HEK293T (cell line): ENCODE measurements around the gene TMEM95.

Experiments used
- CTCF ChIA-PET: fragments of 350-600 bp; formaldehyde crosslinking; extraction: SDS; loops from one replicate; lab custom pipeline; 2021; ENCODE audit warnings: antibody characterized with exemption, inconsistent platforms; lab: Yijun Ruan, JAX
- POLR2A ChIA-PET: fragments of 350-600 bp; formaldehyde crosslinking; extraction: SDS; loops from one replicate; lab custom pipeline; 2020; ENCODE audit warnings: antibody characterized with exemption, inconsistent platforms; lab: Yijun Ruan, JAX
- DNase-seq: peaks from one replicate; pipeline ENCODE4 v3.0.0; 2012; ENCODE audit warnings: mixed read lengths; ENCODE audit errors: extremely low spot score
- ARNT ChIP-seq: fragments of 450-650 bp; IDR thresholded peaks from 2 replicates; pipeline ENCODE4 v1.6.1; 2017; ENCODE audit warnings: mild to moderate bottlenecking
- BHLHE40 ChIP-seq: fragments of 450-650 bp; IDR thresholded peaks from 2 replicates; pipeline ENCODE4 v1.6.1; 2016; ENCODE audit warnings: mild to moderate bottlenecking, moderate library complexity, borderline replicate concordance
- CTBP1 ChIP-seq: fragments of 450-650 bp; IDR thresholded peaks from 2 replicates; pipeline ENCODE4 v1.6.1; 2016; ENCODE audit warnings: borderline replicate concordance
- ELF4 ChIP-seq: fragments of 450-650 bp; IDR thresholded peaks from 2 replicates; pipeline ENCODE4 v1.6.1; 2017; ENCODE audit warnings: antibody characterized with exemption
- FOXK2 ChIP-seq: fragments of 450-650 bp; IDR thresholded peaks from 2 replicates; pipeline ENCODE4 v1.6.1; 2016; ENCODE audit warnings: mild to moderate bottlenecking
- FOXM1 ChIP-seq: fragments of 450-650 bp; IDR thresholded peaks from 2 replicates; pipeline ENCODE4 v1.6.1; 2017; ENCODE audit warnings: mild to moderate bottlenecking, borderline replicate concordance
- HDGF ChIP-seq: fragments of 450-650 bp; IDR thresholded peaks from 2 replicates; pipeline ENCODE4 v1.6.1; 2017; ENCODE audit warnings: antibody characterized with exemption, borderline replicate concordance
- L3MBTL2 ChIP-seq: fragments of 450-650 bp; conservative IDR thresholded peaks from 2 replicates; pipeline ENCODE4 v1.6.1; 2016; ENCODE audit warnings: mild to moderate bottlenecking
- LEF1 ChIP-seq: fragments of 450-650 bp; IDR thresholded peaks from 2 replicates; pipeline ENCODE4 v1.6.1; 2017; ENCODE audit warnings: mild to moderate bottlenecking, borderline replicate concordance
- NFRKB ChIP-seq: fragments of 450-650 bp; IDR thresholded peaks from 2 replicates; pipeline ENCODE4 v1.6.1; 2016; ENCODE audit warnings: mild to moderate bottlenecking, moderate library complexity
- PKNOX1 ChIP-seq: fragments of 450-650 bp; IDR thresholded peaks from 2 replicates; pipeline ENCODE4 v1.6.1; 2016
- SP1 ChIP-seq: fragments of 450-650 bp; IDR thresholded peaks from 2 replicates; pipeline ENCODE4 v1.6.1; 2017
- SUZ12 ChIP-seq: fragments of 450-650 bp; IDR thresholded peaks from 2 replicates; pipeline ENCODE4 v1.6.1; 2016; ENCODE audit warnings: mild to moderate bottlenecking

TMEM95 gene

GRCh38 chr17:7355053-7355452, at the start of gene TMEM95:
Gene TMEM95, plus strand, starts transcription at chr17:7355156. Its CDS starts 49 bp downstream, at chr17:7355205.
- POLR2A ChIA-PET: interaction anchor here (1.0 to 2.8 kb wide), 2 partner anchors 86 to 206 kb away, joined by 3 to 14 read pairs; no protein-coding TSS in a partner anchor
- no peak for TF ChIP-seq FOXK2
- no peak for TF ChIP-seq ELF4
- TF ChIP-seq L3MBTL2: no peak
- no peak for TF ChIP-seq BHLHE40
- no peak for DNase-seq
- CTCF ChIA-PET: interaction anchor here (0.7 to 1.5 kb wide), 5 partner anchors 15 to 90 kb away, joined by 3 to 5 read pairs (median 3); partner anchors contain the start of gene CHRNB1

DNA sequence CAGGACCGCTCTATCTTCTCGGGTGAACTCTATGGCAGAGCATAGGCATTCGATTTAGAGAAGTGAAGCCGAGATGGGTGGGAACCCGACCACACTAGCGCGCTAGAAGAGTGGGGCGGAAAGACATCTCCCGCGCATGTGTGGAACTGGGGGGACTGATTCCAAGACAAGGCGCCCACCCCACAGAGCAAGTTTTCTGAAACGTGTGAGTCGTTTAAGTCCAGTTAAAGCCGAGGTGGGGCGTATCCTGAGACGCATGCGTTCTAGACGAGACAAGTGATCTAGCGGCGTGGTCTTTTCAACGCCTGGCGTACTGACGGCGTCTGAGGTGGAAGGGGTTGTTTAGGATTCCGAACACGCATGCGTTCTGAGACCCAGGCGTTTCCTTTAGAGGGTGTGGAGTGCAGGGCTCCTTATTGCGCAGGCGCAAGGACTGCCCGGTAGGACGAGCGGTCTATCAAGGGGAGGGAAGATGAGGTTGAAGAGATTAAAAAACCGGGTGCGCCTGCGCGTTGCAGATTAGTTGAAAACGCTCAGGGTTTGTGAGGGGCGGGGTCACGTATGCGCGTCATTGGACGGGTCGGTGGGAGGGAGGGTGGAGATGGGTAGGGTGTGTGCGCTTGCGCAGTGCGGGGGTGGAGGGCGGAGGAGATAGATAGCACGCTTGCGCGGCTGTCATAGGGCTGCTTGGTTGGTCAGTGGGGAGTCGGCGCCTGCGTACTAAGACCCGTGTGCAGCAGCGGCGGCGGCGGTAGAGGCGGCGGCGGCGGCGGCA, 47.9 kb upstream of the TMEM95 start, which contains the start of gene EIF5A:
Gene EIF5A, plus strand, starts transcription at position 718 of the 775 bp plus-strand sequence. CDS start 2,008 bp downstream, outside the sequence.
- TF ChIP-seq CTBP1 (no peak), NFRKB (no peak; the same call in 1 of the 2 replicates), FOXK2 (no peak), HDGF (no peak), PKNOX1 (peak; percentile 86), LEF1 (no peak)
- POLR2A ChIA-PET: no interaction called here
- peak; percentile 97 for DNase-seq
- CTCF ChIA-PET: no interaction called here

DNA sequence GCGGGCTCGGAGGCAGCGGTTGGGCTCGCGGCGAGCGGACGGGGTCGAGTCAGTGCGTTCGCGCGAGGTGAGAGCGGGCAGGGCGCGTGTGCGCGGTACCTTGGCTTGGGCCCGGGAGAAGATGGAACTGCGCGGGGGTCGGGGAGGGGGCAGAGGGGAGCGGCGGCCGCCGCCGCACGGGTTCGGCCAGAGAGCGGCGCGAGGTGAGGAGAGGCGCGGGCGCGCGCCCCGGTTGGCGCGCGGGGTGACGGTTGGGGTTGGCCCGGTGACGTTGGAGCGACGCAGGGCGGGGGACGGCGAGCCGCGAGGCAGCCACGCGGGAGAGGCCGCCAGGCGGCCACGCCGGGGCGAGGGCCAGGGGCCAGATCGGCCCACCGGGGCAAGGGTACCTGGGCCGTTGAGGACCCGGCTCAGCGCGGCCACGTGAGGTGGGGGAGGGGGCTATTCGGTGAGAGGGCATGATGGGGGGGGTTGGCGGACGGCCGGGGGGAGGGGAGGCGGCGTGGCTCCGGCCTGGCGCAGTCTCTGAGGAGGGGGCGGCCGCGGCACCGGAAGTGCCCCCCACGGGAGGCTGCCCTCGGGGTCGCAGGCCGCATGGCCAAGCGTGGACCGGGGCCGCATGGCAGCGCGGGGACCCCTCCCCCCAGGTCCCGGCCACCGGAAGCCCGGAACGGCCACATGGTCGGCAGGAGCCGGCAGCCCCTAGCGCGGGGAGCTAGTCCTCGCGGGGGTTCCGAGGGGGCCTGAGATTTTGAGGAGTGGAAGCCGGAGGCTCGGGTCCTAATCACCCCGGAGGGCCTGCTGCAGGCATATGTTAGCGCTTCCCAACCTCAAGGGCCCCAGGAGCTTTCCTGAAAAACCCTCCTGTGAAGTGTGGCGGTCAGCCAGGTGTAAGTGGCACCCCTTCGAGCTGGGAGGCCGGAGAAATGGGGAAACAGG, 47.0 kb upstream of the TMEM95 start:
- TF ChIP-seq CTBP1 (no peak), NFRKB (no peak), L3MBTL2 (peak; percentile 53), HDGF (no peak), FOXM1 (no peak)
- POLR2A ChIA-PET: interaction anchor here (0.7 to 1.6 kb wide), 5 partner anchors 13 to 253 kb away, joined by 3 to 5 read pairs (median 3); partner anchors contain the start of genes NEURL4 and SLC2A4
- DNase-seq: no peak
- CTCF ChIA-PET: no interaction called here

DNA sequence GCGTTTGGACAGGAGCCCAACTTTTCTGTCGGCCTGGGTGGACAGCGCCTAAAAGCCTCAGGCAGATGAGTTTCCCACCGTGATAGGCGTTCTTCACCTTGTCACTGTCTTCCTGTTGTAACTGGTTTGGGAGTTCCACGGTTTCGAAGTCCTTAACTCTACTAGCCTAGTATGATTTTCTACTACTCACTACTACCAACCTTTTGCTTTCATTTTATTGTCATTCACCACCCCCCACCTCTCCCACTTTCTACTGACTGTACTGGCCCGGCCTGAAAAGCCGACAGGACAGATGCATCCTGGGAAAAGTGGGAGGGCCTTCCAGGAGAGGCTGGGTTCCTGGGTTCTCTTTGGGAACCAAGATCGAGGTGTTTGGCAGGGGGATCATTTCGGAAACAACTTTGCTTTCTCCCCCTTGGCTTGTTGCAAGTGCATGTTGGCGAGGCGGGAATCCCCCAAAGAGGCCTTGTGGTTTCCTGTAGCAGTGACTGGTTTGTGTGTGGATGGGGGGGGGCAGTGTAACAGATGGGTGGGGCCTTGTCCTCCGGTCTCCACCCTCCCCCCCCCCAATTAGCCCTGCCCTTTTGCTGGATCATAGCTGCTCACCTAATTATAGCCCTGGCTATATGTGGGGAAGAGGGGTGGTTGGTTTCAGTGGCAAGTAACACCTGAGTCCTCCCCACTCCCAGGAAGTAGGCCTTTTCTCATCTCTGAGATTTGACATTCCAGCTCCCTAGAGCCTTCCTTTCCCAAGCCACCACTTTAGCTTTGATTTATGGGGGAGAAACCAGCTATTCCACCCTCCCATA, 46.1 kb upstream of the TMEM95 start:
- DNase-seq: peak; percentile 58
- ChIA-PET POLR2A (interaction anchor here (0.6 to 1.7 kb wide), 7 partner anchors 12 to 252 kb away, joined by 3 to 9 read pairs (median 3); partner anchors contain the start of genes NEURL4 and SLC2A4), CTCF (no interaction called here)
- TF ChIP-seq PKNOX1 (no peak), FOXK2 (no peak), SUZ12 (no peak), CTBP1 (no peak), FOXM1 (no peak), SP1 (no peak), BHLHE40 (no peak)

DNA sequence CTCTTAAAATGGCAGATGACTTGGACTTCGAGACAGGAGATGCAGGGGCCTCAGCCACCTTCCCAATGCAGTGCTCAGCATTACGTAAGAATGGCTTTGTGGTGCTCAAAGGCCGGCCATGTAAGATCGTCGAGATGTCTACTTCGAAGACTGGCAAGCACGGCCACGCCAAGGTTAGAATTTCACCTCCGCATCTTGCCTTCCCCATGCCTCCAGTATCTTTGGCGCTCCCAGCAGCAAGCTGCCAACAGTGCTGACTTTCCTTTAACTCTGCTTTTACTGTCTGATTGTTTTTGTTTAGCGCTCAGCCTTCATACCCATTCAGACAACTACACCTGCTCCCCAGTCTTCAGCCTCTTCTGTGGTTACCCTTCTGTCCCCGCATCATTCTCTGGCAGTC, 45.3 kb upstream of the TMEM95 start:
- TF ChIP-seq FOXM1 (no peak), CTBP1 (no peak), FOXK2 (no peak), SUZ12 (no peak)
- ChIA-PET POLR2A (interaction anchor here (0.6 to 1.7 kb wide), 3 partner anchors 11 to 28 kb away, joined by 5 to 9 read pairs (median 5); partner anchors contain the start of gene NEURL4), CTCF (no interaction called here)
- no peak for DNase-seq

DNA sequence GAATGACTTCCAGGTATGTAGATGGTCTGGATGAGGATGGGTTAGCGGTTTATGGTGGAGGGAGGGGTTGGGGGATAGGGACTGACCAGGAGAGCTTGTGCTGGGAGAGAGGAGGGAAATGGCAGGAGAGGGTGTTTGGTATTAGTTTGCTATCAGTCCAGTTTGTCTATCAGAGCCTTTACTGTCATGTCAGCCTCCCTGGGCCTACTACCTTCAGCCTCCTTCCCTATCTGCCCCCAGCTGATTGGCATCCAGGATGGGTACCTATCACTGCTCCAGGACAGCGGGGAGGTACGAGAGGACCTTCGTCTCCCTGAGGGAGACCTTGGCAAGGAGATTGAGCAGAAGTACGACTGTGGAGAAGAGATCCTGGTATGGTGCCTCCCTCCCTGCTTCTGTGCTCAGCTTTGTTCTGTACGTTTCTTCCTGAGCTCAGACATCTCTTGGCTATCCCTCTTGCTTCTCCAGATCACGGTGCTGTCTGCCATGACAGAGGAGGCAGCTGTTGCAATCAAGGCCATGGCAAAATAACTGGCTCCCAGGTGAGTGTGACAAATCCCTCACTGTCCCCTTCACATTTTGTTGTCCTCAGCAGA, 43.7 kb upstream of the TMEM95 start:
- TF ChIP-seq PKNOX1: no peak
- TF ChIP-seq ARNT: no peak
- no peak for DNase-seq
- POLR2A ChIA-PET: interaction anchor here (1.1 to 1.5 kb wide), 2 partner anchors 18 to 37 kb away, joined by 3 to 6 read pairs; partner anchors contain the start of gene NEURL4
- CTCF ChIA-PET: interaction anchor here (0.6 kb wide), 1 partner anchor 14 kb away, joined by 4 read pairs; no protein-coding TSS in a partner anchor
